ENCODE measurements around the gene DDRGK1.

DNA sequence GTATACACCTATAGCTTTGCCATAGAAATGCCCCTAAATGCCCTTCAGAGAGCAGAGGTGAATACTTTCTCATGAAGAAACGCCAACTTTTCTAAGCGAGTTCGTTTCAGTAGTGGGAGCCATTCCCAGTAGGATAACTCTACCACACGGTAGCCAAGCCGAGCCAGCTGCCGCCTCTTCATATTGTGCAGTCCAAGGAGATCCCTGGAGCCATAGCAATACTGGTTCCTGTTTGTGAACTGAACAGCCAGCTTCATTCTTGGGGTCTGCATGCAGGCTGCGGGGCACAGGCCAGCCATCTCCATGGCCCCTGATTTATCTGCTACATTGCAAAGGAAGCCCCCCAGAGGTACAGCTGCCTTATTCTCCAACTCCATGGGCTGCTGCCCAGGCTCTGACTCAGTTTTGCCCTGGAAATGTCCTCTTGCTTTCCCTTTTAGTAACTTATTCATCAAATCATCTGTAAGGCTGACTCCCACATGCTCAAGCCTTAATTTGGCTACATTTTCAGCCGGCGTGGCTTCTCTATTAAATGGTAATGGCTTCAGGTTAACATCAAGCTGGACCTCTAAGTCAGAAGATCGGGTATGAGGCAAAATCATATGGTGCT is 57.6 kb downstream of the DDRGK1 start:
- TF ChIP-seq, protein P1, sequence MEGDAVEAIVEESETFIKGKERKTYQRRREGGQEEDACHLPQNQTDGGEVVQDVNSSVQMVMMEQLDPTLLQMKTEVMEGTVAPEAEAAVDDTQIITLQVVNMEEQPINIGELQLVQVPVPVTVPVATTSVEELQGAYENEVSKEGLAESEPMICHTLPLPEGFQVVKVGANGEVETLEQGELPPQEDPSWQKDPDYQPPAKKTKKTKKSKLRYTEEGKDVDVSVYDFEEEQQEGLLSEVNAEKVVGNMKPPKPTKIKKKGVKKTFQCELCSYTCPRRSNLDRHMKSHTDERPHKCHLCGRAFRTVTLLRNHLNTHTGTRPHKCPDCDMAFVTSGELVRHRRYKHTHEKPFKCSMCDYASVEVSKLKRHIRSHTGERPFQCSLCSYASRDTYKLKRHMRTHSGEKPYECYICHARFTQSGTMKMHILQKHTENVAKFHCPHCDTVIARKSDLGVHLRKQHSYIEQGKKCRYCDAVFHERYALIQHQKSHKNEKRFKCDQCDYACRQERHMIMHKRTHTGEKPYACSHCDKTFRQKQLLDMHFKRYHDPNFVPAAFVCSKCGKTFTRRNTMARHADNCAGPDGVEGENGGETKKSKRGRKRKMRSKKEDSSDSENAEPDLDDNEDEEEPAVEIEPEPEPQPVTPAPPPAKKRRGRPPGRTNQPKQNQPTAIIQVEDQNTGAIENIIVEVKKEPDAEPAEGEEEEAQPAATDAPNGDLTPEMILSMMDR (conservative IDR thresholded peaks at IDR 0.05; ENCODE audit: low read depth, low read length), result no peak
- no peak for TF ChIP-seq RCOR1 (IDR thresholded peaks at IDR 0.05; ENCODE audit: insufficient replicate concordance, low read length)

All from IMR-90 (cell line).